Activated naive CD4-positive, alpha-beta T cell treated with anti-CD3 and anti-CD28 coated beads, Interleukin-2, amount 10 ng/mL, durations not matched to agents 5 hours and 36 hours (primary cell): Measurements from ENCODE around the gene HSPA4. TPM values are rescaled to one million over a fixed set of nuclear protein-coding genes. Genes with fewer than 3 reads are reported as not detected.

Source experiments
- total RNA-seq, 2 experiments: library from RNA; stranded (reverse); gene quantifications; one replicate each; pipeline ENCODE4 v1.2.3, GENCODE V29; 2021

HSPA4 gene
- 10 to 100 TPM; 76.8 to 79.5 TPM for total RNA-seq

DNA sequence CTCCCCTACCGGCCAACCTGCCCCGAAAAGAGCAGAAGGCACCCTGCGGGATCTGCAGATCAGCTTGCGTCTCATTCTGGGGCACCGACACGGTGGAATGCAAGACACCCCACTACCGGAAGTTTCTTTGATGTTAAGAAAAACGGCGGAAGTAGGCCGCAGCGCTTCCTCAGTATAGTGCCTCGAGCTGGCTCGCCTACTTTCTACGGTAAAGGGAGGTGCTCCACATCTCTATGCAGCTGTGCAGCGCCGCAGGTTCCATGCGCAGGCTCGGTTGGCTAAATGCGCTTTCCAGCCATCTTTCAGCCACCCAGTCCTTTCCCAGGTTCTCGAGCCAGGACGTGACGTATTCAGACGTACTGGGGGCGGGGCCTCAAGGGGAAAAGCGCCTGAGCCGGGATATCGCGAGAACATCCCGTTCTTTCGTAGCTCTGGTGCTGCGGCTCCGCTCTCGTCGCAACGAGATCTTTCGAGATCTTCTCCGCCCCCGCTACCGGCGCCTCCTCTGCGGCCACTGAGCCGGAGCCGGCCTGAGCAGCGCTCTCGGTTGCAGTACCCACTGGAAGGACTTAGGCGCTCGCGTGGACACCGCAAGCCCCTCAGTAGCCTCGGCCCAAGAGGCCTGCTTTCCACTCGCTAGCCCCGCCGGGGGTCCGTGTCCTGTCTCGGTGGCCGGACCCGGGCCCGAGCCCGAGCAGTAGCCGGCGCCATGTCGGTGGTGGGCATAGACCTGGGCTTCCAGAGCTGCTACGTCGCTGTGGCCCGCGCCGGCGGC lies at the start of gene HSPA4:
HSPA4 (plus strand) TSS at position 472 of the 775 bp plus-strand sequence; CDS start at position 710, 238 bp downstream.

GRCh38 chr5:133025804-133026663 lies 25.8 kb upstream of the HSPA4 start, which contains the start of gene ZCCHC10:
Gene ZCCHC10, minus strand, starts transcription at chr5:133026549. Its CDS starts 12 bp downstream, at chr5:133026537.

Other genes starting within 250 kb of the HSPA4 start
- gene SOWAHA, start 238.7 kb upstream of the HSPA4 start, total RNA-seq: not detected
- gene SHROOM1, start 221.4 kb upstream of the HSPA4 start, total RNA-seq: 1 to 10 TPM in 1 of 2 experiments, under 1 TPM in 1; 0.91 to 2.2 TPM
- under 1 TPM; 0.50 to 0.75 TPM for gene GDF9, start 185.5 kb upstream of the HSPA4 start, total RNA-seq
- 100 to 1,000 TPM; 251 to 263 TPM for gene UQCRQ, start 185.4 kb upstream of the HSPA4 start, total RNA-seq
- 1 to 10 TPM; 2.9 to 4.0 TPM for gene LEAP2, start 178.3 kb upstream of the HSPA4 start, total RNA-seq
- 10 to 100 TPM; 31.5 to 34.8 TPM for gene AFF4, start 88.4 kb upstream of the HSPA4 start, total RNA-seq
- 10 to 100 TPM; 27.3 to 29.6 TPM for gene ZCCHC10, start 25.5 kb upstream of the HSPA4 start, total RNA-seq